PFSK-1 (cell line): ENCODE data around the gene SERPINB10.

ENCODE experiments used
- FOXP2 ChIP-seq: optimal IDR thresholded peaks from 2 replicates; pipeline ENCODE3; 2011; ENCODE audit warnings: borderline replicate concordance, control low read depth, inconsistent platforms; ENCODE audit not compliant: insufficient read depth; ENCODE audit errors: extremely low read length, extremely low read depth
- POLR2AphosphoS5 ChIP-seq: IDR thresholded peaks from 2 replicates; pipeline ENCODE4 v1.6.1; 2012; ENCODE audit warnings: low read depth, mild to moderate bottlenecking, control low read depth, low read length, moderate library complexity
- REST ChIP-seq, 2 experiments: IDR thresholded peaks; 2 replicates each; pipeline versions ENCODE4 v1.6.1 to v1.8.0; 2011 to 2012; ENCODE audit warnings: low read depth in 2 of 2, low read length in 2 of 2, control low read depth in 1 of 2, inconsistent platforms in 1 of 2, mild to moderate bottlenecking in 1 of 2, moderate library complexity in 1 of 2; ENCODE audit not compliant: insufficient read depth in 1 of 2
- SIN3A ChIP-seq: IDR thresholded peaks from 2 replicates; pipeline ENCODE4 v1.6.1; 2012; ENCODE audit warnings: mild to moderate bottlenecking, low read length, moderate library complexity, borderline replicate concordance; ENCODE audit not compliant: insufficient read depth
- TAF1 ChIP-seq: IDR thresholded peaks from 2 replicates; pipeline ENCODE4 v1.6.1; 2012; ENCODE audit warnings: low read length, control low read depth, borderline replicate concordance; ENCODE audit not compliant: insufficient read depth

SERPINB10 gene

GRCh38 chr18:63897072-63897471, 10.7 kb upstream of the SERPINB10 start:
- TF ChIP-seq FOXP2 (peak; percentile 22), SIN3A (no peak), POLR2AphosphoS5 (no peak)

- no peak for TF ChIP-seq POLR2AphosphoS5
- TF ChIP-seq TAF1, result no peak
- no peak for TF ChIP-seq FOXP2
- no peak for TF ChIP-seq SIN3A
- no peak for TF ChIP-seq REST (IDR thresholded peaks at IDR 0.05; ENCODE audit: insufficient read depth in 1 of 2, low read depth in 2 of 2, low read length in 2 of 2)
Measured at GRCh38 chr18:63899206-63899605, 8.6 kb upstream of the SERPINB10 start.

GRCh38 chr18:63903851-63904570, 3.7 kb upstream of the SERPINB10 start:
- TF ChIP-seq REST (IDR thresholded peaks at IDR 0.05; ENCODE audit: insufficient read depth in 1 of 2, low read depth in 2 of 2, low read length in 2 of 2) (no peak), POLR2AphosphoS5 (no peak)

- TF ChIP-seq POLR2AphosphoS5, result no peak
- TF ChIP-seq TAF1, result no peak
- TF ChIP-seq FOXP2, result no peak
- no peak for TF ChIP-seq REST (IDR thresholded peaks at IDR 0.05; ENCODE audit: insufficient read depth in 1 of 2, low read depth in 2 of 2, low read length in 2 of 2)
- no peak for TF ChIP-seq SIN3A
Measured at GRCh38 chr18:63904694-63905093, 3.1 kb upstream of the SERPINB10 start.

- TF ChIP-seq FOXP2, result no peak
- no peak for TF ChIP-seq REST (IDR thresholded peaks at IDR 0.05; ENCODE audit: insufficient read depth in 1 of 2, low read depth in 2 of 2, low read length in 2 of 2)
- no peak for TF ChIP-seq POLR2AphosphoS5
- TF ChIP-seq TAF1, result no peak
- no peak for TF ChIP-seq SIN3A
Measured at GRCh38 chr18:63905361-63905760, 2.4 kb upstream of the SERPINB10 start.
